Dermis lymphatic vessel endothelial cell (primary cell): Measurements from ENCODE around the gene KIF3A. TPM values are rescaled to one million over a fixed set of nuclear protein-coding genes. Genes with fewer than 3 reads are reported as not detected.

Source experiments
- total RNA-seq: library from RNA; depleted of rRNA; stranded (reverse); fragments of >200 nt; gene quantifications from 2 replicates; pipeline ENCODE4 v1.2.1, GENCODE V29; 2014

KIF3A gene
- 3.9 and 7.6 TPM in 2 replicates for total RNA-seq

GRCh38 chr5:132736853-132737833, at the start of gene KIF3A:
Gene KIF3A, minus strand, starts transcription at chr5:132737546. Its CDS starts 127 bp downstream, at chr5:132737419.

GRCh38 chr5:132777209-132778069, 40.1 kb upstream of the KIF3A start, which contains the start of gene SEPTIN8:
Gene SEPTIN8, minus strand, starts transcription at chr5:132777239. Its CDS starts 102 bp downstream, at chr5:132777137.

GRCh38 chr5:132746954-132747615, 9.7 kb upstream of the KIF3A start, which contains the start of gene CCNI2:
Gene CCNI2, plus strand, starts transcription at chr5:132747426. Its CDS starts 70 bp downstream, at chr5:132747496.

GRCh38 chr5:132673939-132674630, 63.3 kb downstream of the KIF3A start, which contains the start of gene IL4:
Gene IL4, plus strand, starts transcription at chr5:132673989. Its CDS starts 62 bp downstream, at chr5:132674051.

DNA sequence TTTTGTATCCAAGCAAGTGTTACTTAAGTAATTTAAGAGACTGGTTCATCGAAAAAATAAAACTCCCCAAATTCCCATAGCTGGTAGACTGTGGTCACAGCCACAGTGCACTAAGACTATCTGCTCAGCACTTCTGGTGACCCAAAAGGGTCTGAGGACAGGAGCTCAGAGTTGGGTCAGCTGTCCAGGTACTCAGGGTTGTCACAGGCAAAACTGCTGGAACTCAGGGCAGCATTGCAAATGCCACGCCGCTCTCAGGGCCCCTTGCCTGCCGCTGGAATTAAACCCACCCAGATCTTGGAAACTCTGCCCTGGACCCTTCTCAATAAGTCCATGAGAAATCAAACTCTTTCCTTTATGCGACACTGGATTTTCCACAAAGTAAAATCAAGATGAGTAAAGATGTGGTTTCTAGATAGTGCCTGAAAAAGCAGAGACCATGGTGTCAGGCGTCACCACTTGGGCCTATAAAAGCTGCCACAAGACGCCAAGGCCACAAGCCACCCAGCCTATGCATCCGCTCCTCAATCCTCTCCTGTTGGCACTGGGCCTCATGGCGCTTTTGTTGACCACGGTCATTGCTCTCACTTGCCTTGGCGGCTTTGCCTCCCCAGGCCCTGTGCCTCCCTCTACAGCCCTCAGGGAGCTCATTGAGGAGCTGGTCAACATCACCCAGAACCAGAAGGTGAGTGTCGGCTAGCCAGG, 79.5 kb downstream of the KIF3A start, which contains the start of gene IL13:
IL13 (plus strand) TSS at position 498 of the 705 bp plus-strand sequence; CDS start at position 512, 14 bp downstream.

Other genes starting within 250 kb of the KIF3A start
- 16.8 and 23.5 TPM in 2 replicates for gene IRF1, start 246.8 kb downstream of the KIF3A start, total RNA-seq
- gene IL5, start 194.0 kb downstream of the KIF3A start, total RNA-seq, result not detected in 2 replicates
- gene RAD50, start 180.6 kb downstream of the KIF3A start, total RNA-seq, result 7.3 and 12.0 TPM in 2 replicates
- not detected in 2 replicates for gene IL13, start 79.4 kb downstream of the KIF3A start, total RNA-seq
- gene IL4, start 63.6 kb downstream of the KIF3A start, total RNA-seq, result not detected in 2 replicates
- under 0.01 and 0.11 TPM in 2 replicates for gene CCNI2, start 9.9 kb upstream of the KIF3A start, total RNA-seq
- 28.2 and 28.5 TPM in 2 replicates for gene SEPTIN8, start 39.7 kb upstream of the KIF3A start, total RNA-seq
- under 0.01 TPM in 1 of 2 replicates, not detected in the other for gene SOWAHA, start 75.8 kb upstream of the KIF3A start, total RNA-seq
- gene SHROOM1, start 93.1 kb upstream of the KIF3A start, total RNA-seq, result 2.1 and 2.4 TPM in 2 replicates
- gene GDF9, start 128.9 kb upstream of the KIF3A start, total RNA-seq, result under 0.01 and 0.09 TPM in 2 replicates
- 72.2 and 74.8 TPM in 2 replicates for gene UQCRQ, start 129.1 kb upstream of the KIF3A start, total RNA-seq
- 0.09 and 0.11 TPM in 2 replicates for gene LEAP2, start 136.1 kb upstream of the KIF3A start, total RNA-seq
- 26.6 and 28.7 TPM in 2 replicates for gene AFF4, start 226.1 kb upstream of the KIF3A start, total RNA-seq